HepG2 (cell line): Measurements from ENCODE around the gene TMEM97. TPM values are rescaled to one million over a fixed set of nuclear protein-coding genes. Genes with fewer than 3 reads are reported as not detected.

ENCODE experiments used
- BRCA1 ChIP-seq: sonication (generic); formaldehyde crosslinking; IDR thresholded peaks from 2 replicates; pipeline ENCODE4 v1.4.0; 2020; ENCODE audit warnings: missing genetic modification reagents
- CCAR2 ChIP-seq: fragments of 200-400 bp; formaldehyde crosslinking; optimal IDR thresholded peaks from 2 replicates; pipeline ENCODE3; 2018; ENCODE audit warnings: low read depth, mild to moderate bottlenecking, low read length, moderate library complexity
- ELF1 ChIP-seq: sonication (generic); formaldehyde crosslinking; IDR thresholded peaks from 2 replicates; pipeline ENCODE4 v1.4.0; 2020; ENCODE audit warnings: missing genetic modification reagents
- HNF1B ChIP-seq: sonication (generic); formaldehyde crosslinking; IDR thresholded peaks from 2 replicates; pipeline ENCODE4 v1.5.1; 2020; ENCODE audit warnings: mild to moderate bottlenecking, moderate library complexity, missing genetic modification reagents
- HNRNPUL1 ChIP-seq: fragments of 200-400 bp; formaldehyde crosslinking; IDR thresholded peaks from 2 replicates; pipeline ENCODE4 v1.6.1; 2017; ENCODE audit warnings: low read depth, mild to moderate bottlenecking, low read length, moderate library complexity
- HOXA3 ChIP-seq: sonication (generic); formaldehyde crosslinking; IDR thresholded peaks from 2 replicates; pipeline ENCODE4 v1.5.0; 2020; ENCODE audit warnings: missing genetic modification reagents
- KLF15 ChIP-seq: sonication (generic); formaldehyde crosslinking; IDR thresholded peaks from 2 replicates; pipeline ENCODE4 v1.8.1; 2023; ENCODE audit warnings: borderline replicate concordance, mild to moderate bottlenecking, inconsistent platforms, missing genetic modification reagents, mixed read lengths
- MEIS1 ChIP-seq: sonication (generic); formaldehyde crosslinking; IDR thresholded peaks from 2 replicates; pipeline ENCODE4 v1.9.0; 2021; ENCODE audit warnings: mild to moderate bottlenecking, missing genetic modification reagents, moderate library complexity, borderline replicate concordance
- RBM22 ChIP-seq: fragments of 200-400 bp; formaldehyde crosslinking; optimal IDR thresholded peaks from 2 replicates; pipeline ENCODE3; 2017; ENCODE audit warnings: mild to moderate bottlenecking, low read length, moderate library complexity
- SMAD3 ChIP-seq: sonication (generic); formaldehyde crosslinking; IDR thresholded peaks from 2 replicates; pipeline ENCODE4 v1.4.0; 2020; ENCODE audit warnings: missing genetic modification reagents
- TCF7 ChIP-seq: sonication (generic); IDR thresholded peaks from 2 replicates; pipeline ENCODE4 v1.6.1; 2016; ENCODE audit warnings: antibody characterized with exemption, low read depth
- ZBTB7B ChIP-seq: sonication (generic); formaldehyde crosslinking; IDR thresholded peaks from 2 replicates; pipeline ENCODE4 v1.4.0; 2020; ENCODE audit warnings: missing genetic modification reagents
- ZFP91 ChIP-seq: sonication (generic); formaldehyde crosslinking; IDR thresholded peaks from 2 replicates; pipeline ENCODE4 v1.9.0; 2022; ENCODE audit warnings: missing genetic modification reagents, mild to moderate bottlenecking, borderline replicate concordance
- ZFX ChIP-seq: sonication (generic); formaldehyde crosslinking; IDR thresholded peaks from 2 replicates; pipeline ENCODE4 v1.4.0; 2020; ENCODE audit warnings: mild to moderate bottlenecking, low read depth, missing genetic modification reagents, moderate library complexity
- ZNF275 ChIP-seq: sonication (generic); formaldehyde crosslinking; IDR thresholded peaks from 2 replicates; pipeline ENCODE4 v1.8.0; 2022; ENCODE audit warnings: missing genetic modification reagents, mild to moderate bottlenecking, inconsistent platforms, borderline replicate concordance
- ZNF496 ChIP-seq: sonication (generic); formaldehyde crosslinking; IDR thresholded peaks from 2 replicates; pipeline ENCODE4 v1.8.1; 2023; ENCODE audit warnings: mild to moderate bottlenecking, moderate library complexity, missing genetic modification reagents; ENCODE audit not compliant: insufficient replicate concordance
- ZNF563 ChIP-seq: sonication (generic); formaldehyde crosslinking; IDR thresholded peaks from 2 replicates; pipeline ENCODE4 v1.8.0; 2022; ENCODE audit warnings: mild to moderate bottlenecking, moderate library complexity, missing genetic modification reagents
- ZNF788 ChIP-seq: sonication (generic); formaldehyde crosslinking; IDR thresholded peaks from 2 replicates; pipeline ENCODE4 v1.5.0; 2020; ENCODE audit warnings: mild to moderate bottlenecking, missing genetic modification reagents, borderline replicate concordance
- ZSCAN30 ChIP-seq: sonication (generic); formaldehyde crosslinking; IDR thresholded peaks from 2 replicates; pipeline ENCODE4 v1.5.0; 2020; ENCODE audit warnings: mild to moderate bottlenecking, missing genetic modification reagents
- polyA plus RNA-seq, 8 experiments: library from polyadenylated mRNA; depleted of rRNA in 3 of 8; stranded (reverse) in 7 of 8; unstranded in 1 of 8; fragments of >200 nt; fragmentation: Illumina TruSeq in 4 of 8; extraction: Trizol in 4 of 8; gene quantifications; 2 replicates each; pipeline versions ENCODE4 v1.2.1 to v1.2.3, GENCODE V29; 2011 to 2016; ENCODE audit warnings: low read depth in 4 of 8, missing spikeins in 1 of 8, mixed read lengths in 1 of 8; ENCODE audit not compliant: insufficient read depth in 1 of 8
- total RNA-seq, 5 experiments: library from RNA; depleted of rRNA; stranded (reverse); fragments of >200 nt; fragmentation: Illumina TruSeq; extraction: Trizol; gene quantifications; 2 replicates each; pipeline ENCODE4 v1.2.3, GENCODE V29; 2016; ENCODE audit warnings: low read depth in 1 of 5
- TF ChIP-seq, protein P1 (sequence below): sonication (generic); formaldehyde crosslinking; conservative IDR thresholded peaks from 2 replicates; pipeline ENCODE4 v1.8.0; 2022; ENCODE audit warnings: low read depth, missing genetic modification reagents

Gene TMEM97
- total and polyA plus RNA-seq, 2 of the 13 experiments (the other 11 are each of a cell fraction or from before 2014, with no cell fraction given), result 69.6 to 137 TPM

DNA sequence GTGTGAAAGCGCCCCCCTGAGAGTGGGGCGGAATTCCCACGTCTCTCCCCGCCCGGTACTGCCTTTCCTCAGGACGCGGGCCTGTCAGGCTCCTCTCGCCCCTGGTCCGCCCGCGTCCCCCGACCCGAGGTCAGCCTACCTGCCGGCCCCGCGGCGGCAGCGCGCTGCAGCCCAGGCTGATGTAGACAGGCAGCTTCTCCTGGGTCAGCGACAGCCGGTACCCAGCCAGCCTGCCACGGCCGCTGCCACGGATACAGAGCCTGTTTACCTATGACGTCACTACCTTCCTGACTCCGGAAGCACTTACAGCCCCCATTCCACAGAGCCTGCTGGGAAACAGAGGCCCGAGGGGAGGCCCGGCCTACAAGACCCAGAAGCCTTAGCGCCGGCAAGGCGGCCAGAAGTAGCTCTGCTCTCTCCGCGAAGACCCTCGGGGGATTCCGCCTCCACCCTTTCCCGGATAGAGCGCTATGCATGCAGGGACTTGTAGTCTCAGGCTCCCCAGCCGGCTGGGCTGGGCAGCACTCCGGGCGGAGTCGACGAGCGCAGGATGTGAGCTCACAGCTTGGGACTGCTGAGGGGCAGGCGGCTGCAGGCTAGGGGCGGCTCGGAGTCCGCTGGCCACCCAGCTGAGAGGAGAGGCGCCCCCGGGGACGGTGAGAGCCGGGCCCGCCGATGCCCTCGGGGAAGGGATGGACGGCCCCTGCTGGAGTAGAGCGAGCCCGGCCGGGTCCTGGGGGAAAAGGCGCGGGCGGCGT lies 16.4 kb downstream of the TMEM97 start, which contains the start of the genes IFT20 and TNFAIP1 (continued):
- peak; percentile 38; the same call in 1 of the 2 replicates for TF ChIP-seq MEIS1
- peak; percentile 41; the same call in 1 of the 2 replicates for TF ChIP-seq ZNF275 (CRISPR knock-in tag)
- TF ChIP-seq HOXA3 (CRISPR knock-in tag), result peak; percentile 96
- TF ChIP-seq ZFX (CRISPR knock-in tag), result peak; percentile 83
- TF ChIP-seq ZSCAN30 (CRISPR knock-in tag), result no peak
- TF ChIP-seq TCF7, result no peak
- TF ChIP-seq ZBTB7B (CRISPR knock-in tag), result peak; percentile 95
- TF ChIP-seq, protein P1, sequence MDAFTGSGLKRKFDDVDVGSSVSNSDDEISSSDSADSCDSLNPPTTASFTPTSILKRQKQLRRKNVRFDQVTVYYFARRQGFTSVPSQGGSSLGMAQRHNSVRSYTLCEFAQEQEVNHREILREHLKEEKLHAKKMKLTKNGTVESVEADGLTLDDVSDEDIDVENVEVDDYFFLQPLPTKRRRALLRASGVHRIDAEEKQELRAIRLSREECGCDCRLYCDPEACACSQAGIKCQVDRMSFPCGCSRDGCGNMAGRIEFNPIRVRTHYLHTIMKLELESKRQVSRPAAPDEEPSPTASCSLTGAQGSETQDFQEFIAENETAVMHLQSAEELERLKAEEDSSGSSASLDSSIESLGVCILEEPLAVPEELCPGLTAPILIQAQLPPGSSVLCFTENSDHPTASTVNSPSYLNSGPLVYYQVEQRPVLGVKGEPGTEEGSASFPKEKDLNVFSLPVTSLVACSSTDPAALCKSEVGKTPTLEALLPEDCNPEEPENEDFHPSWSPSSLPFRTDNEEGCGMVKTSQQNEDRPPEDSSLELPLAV (CRISPR knock-in tag), result no peak
- peak; percentile 75; the same call in 1 of the 2 replicates for TF ChIP-seq ZNF788 (CRISPR knock-in tag)
- TF ChIP-seq ELF1 (CRISPR knock-in tag), result peak; percentile 92
- TF ChIP-seq HNRNPUL1, result no peak
- TF ChIP-seq ZFP91 (CRISPR knock-in tag), result peak; percentile 71
- TF ChIP-seq BRCA1 (CRISPR knock-in tag), result no peak; the same call in 1 of the 2 replicates
- peak; percentile 84; the same call in 1 of the 2 replicates for TF ChIP-seq SMAD3 (CRISPR knock-in tag)
- TF ChIP-seq ZNF563, result no peak
- 0 out of 2 replicates have a peak, but pooled peaks have one; percentile 69 for TF ChIP-seq KLF15 (CRISPR knock-in tag)
- peak; percentile 88 for TF ChIP-seq HNF1B
- TF ChIP-seq RBM22, result peak; percentile 26
- TF ChIP-seq ZNF496 (CRISPR knock-in tag), result no peak
- no peak for TF ChIP-seq CCAR2
